ENCODE results near the gene KCNC3.

- TF ChIP-seq EZH2 (IDR thresholded peaks at IDR 0.05; ENCODE audit: borderline replicate concordance, low read length) (no peak), CTCF (IDR thresholded peaks at IDR 0.05; ENCODE audit: low read length) (no peak)
Observed at GRCh38 chr19:50333235-50333736, 4.1 kb upstream of the KCNC3 start.
